ENCODE data around the gene ESR2. TPM values are rescaled to one million over a fixed set of nuclear protein-coding genes. Genes with fewer than 3 reads are reported as not detected.

The ESR2 gene
- total and polyA plus RNA-seq, 2 experiments from 2014 or later: 1.00 TPM; not detected in 1

DNA sequence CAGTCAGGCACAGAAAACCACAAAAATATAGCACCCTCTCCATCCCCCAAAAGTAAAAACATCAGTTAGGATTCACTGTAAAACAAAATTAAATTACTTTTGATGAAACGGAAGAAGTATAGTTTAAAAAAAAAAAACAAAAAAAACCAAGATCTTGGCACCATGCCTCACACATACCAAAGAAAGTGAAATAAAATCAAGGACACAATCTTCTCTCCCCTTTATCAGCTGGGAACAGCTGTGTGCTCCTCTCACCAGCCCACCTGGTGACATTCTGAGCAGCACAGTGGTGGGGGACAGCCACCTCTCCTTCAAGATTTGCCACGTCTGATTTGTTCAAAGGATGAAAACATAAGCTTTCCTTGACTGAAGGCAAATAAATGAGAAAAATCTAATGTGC lies 55.5 kb downstream of the ESR2 start:
- no peak for TF ChIP-seq EZH2phosphoT487 (IDR thresholded peaks at IDR 0.05; ENCODE audit: low read depth, severe bottlenecking, unreplicated experiment)
- no peak for TF ChIP-seq CTCF (IDR thresholded peaks at IDR 0.05; ENCODE audit: poor library complexity)
- WGBS (ENCODE audit: low lambda C conversion rate, missing lambda C conversion rate): 82% methylated on average over 2 of the region's 2 CpGs
- Histone ChIP-seq H3K79me2 (no peaks in the 10 kb centered on the region), H2AFZ (no peak overlapping the region), H3K4me2 (no peak overlapping the region), H3K27me3 (no peaks in the 10 kb centered on the region), H3K9me3 (ENCODE audit: low read depth) (no peaks in the 10 kb centered on the region), H3K4me1 (ENCODE audit: insufficient read depth) (no peaks in the 10 kb centered on the region), H3K9me2 (replicated peaks; ENCODE audit: insufficient read depth) (no peaks in the 10 kb centered on the region), H3K4me3 (no peak overlapping the region), H4K20me1 (ENCODE audit: insufficient read depth, poor library complexity, severe bottlenecking) (no peaks in the 10 kb centered on the region), H3K36me3 (replicated peaks; ENCODE audit: insufficient read depth, low read depth) (no peaks in the 10 kb centered on the region), H3K27ac (no peak overlapping the region)
- no peak for DNase-seq (ENCODE audit: low spot score)

DNA sequence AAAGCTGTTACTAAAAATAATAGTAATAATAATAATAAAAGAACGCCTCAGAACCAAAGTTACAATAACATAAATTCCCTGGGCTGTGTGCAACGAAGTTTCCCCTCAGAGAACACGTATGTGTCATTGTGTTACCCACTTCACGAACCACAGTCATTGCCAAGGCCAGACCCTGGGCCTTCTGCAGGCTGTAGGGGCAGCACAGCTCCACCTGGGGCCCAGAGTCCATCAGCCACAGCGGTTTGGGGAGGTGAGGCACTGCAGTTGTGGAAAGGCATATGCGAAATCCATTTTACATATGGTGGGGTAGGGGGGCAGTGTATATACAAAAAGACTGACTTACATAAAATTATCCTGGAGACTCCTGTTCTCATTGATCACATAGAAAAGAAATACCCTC lies 56.1 kb downstream of the ESR2 start:
- H3K4me3 ChIP-seq: no peak overlapping the region
- H3K27me3 ChIP-seq: no peaks in the 10 kb centered on the region
- no peaks in the 10 kb centered on the region for H3K4me1 ChIP-seq (ENCODE audit: insufficient read depth)
- no peak overlapping the region for H3K4me2 ChIP-seq
- H3K79me2 ChIP-seq: no peaks in the 10 kb centered on the region
- H3K27ac ChIP-seq: no peak overlapping the region
- H3K36me3 ChIP-seq (replicated peaks; ENCODE audit: insufficient read depth, low read depth): no peaks in the 10 kb centered on the region
- H2AFZ ChIP-seq: no peak overlapping the region
- no peak for DNase-seq (ENCODE audit: low spot score)
- H3K9me2 ChIP-seq (replicated peaks; ENCODE audit: insufficient read depth): no peaks in the 10 kb centered on the region
- H3K9me3 ChIP-seq (ENCODE audit: low read depth): no peaks in the 10 kb centered on the region
- TF ChIP-seq EZH2 (IDR thresholded peaks at IDR 0.05; ENCODE audit: borderline replicate concordance): no peak
- TF ChIP-seq CTCF (IDR thresholded peaks at IDR 0.05; ENCODE audit: poor library complexity): no peak
- no peak for TF ChIP-seq EZH2phosphoT487 (IDR thresholded peaks at IDR 0.05; ENCODE audit: low read depth, severe bottlenecking, unreplicated experiment)
- WGBS (ENCODE audit: low lambda C conversion rate, missing lambda C conversion rate): 86% methylated on average over 6 of the region's 6 CpGs
- H4K20me1 ChIP-seq (ENCODE audit: insufficient read depth, poor library complexity, severe bottlenecking): no peaks in the 10 kb centered on the region

DNA sequence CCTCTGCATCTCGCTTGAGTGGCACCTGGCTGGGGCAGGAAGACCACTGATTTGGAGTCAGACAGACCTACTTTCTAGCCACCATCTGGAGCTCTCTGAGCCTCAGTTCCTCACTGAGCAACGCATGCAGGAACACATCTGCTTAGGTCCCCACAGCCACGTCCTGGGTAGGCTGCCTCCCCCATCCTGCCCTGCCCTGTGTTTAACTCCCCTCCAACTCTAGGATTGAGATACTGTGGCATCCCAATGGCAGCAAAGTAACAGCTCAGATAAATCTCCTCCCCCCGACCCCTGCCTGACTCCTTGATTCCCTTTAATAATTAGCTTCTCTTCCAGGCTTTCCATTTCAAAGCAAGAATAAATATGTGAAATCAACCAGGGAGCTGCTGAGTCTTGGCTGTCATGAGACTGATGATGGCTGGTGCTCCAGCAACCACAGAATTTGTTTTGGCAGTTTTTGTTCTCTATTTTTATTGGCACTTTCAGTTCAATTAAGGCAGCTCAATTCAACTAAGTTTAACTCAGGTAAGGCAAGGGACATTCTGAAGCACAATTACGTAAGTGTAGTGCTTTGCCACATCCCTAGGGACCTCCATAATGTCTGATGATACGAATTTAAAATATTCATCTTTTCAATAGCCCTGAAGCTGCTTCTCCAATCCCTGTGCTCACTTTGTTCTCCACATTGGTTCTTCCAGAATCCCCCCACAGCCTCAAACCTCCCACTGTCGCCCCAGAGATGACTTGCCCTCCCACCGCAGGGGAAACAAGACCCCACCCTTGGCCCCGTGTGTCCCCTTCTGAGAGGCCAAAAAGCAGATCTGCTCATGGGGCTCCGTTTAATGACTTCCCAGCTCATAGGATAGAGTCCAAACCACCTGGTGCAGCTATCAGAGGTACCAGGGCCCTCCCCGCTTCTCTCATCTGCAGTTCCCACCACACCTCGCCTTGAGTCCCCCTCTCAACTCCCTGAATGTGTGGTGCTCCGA lies 58.2 kb downstream of the ESR2 start:
- Histone ChIP-seq H3K4me1 (ENCODE audit: insufficient read depth) (no peaks in the 10 kb centered on the region), H3K4me3 (no peak overlapping the region), H3K4me2 (no peak overlapping the region), H3K9me2 (replicated peaks; ENCODE audit: insufficient read depth) (no peaks in the 10 kb centered on the region), H3K79me2 (no peaks in the 10 kb centered on the region), H3K27ac (no peak overlapping the region), H4K20me1 (ENCODE audit: insufficient read depth, poor library complexity, severe bottlenecking) (no peaks in the 10 kb centered on the region), H3K36me3 (replicated peaks; ENCODE audit: insufficient read depth, low read depth) (no peaks in the 10 kb centered on the region), H2AFZ (no peak overlapping the region), H3K9me3 (ENCODE audit: low read depth) (no peaks in the 10 kb centered on the region), H3K27me3 (no peaks in the 10 kb centered on the region)
- 82% methylated on average over 13 of the region's 13 CpGs for WGBS (ENCODE audit: low lambda C conversion rate, missing lambda C conversion rate)
- DNase-seq (ENCODE audit: low spot score): no peak
- TF ChIP-seq EZH2 (IDR thresholded peaks at IDR 0.05; ENCODE audit: borderline replicate concordance) (no peak), EZH2phosphoT487 (IDR thresholded peaks at IDR 0.05; ENCODE audit: low read depth, severe bottlenecking, unreplicated experiment) (no peak), CTCF (IDR thresholded peaks at IDR 0.05; ENCODE audit: poor library complexity) (no peak)

All from hepatocyte (in vitro differentiated cells).